ENCODE data around the gene DRC7.

The DRC7 gene

GRCh38 chr16:57761301-57761700 lies 66.7 kb downstream of the DRC7 start:
- Histone ChIP-seq H3K27ac (ENCODE audit: insufficient read depth in 1 of 2, low read depth in 1 of 2, low read length in 2 of 2, poor library complexity in 1 of 2, severe bottlenecking in 2 of 2) (no peak overlapping the region), H3K4me3 (ENCODE audit: control insufficient read depth in 1 of 7, extremely low read depth in 1 of 7, insufficient read depth in 4 of 7, low read depth in 2 of 7, low read length in 6 of 7) (no peak overlapping the region), H3K9me3 (ENCODE audit: control extremely low read depth in 1 of 5, control insufficient read depth in 4 of 5, insufficient read depth in 2 of 5, low read depth in 1 of 5, low read length in 4 of 5) (no peaks in the 10 kb centered on the region), H3K27me3 (replicated peaks in 2 of 5; ENCODE audit: control insufficient read depth in 4 of 5, insufficient read depth in 5 of 5, low read length in 4 of 5) (no peaks in the 10 kb centered on the region), H3K36me3 (ENCODE audit: control insufficient read depth in 4 of 4, insufficient read depth in 4 of 4, low read length in 3 of 4) (peaks cover 0 to 56% (median 21%) of the 10 kb centered on the region in 4 experiments), H3K4me1 (ENCODE audit: control extremely low read depth in 1 of 4, control insufficient read depth in 4 of 4, insufficient read depth in 4 of 4, low read length in 3 of 4) (peaks cover 0 to 7% (median 0%) of the 10 kb centered on the region in 4 experiments)
- no peak for DNase-seq
- POLR2A ChIA-PET = no interaction called here
- CTCF ChIA-PET = interaction anchor here (1.4 to 1.5 kb wide), 4 partner anchors 12 to 240 kb away, joined by 3 to 7 read pairs (median 4); partner anchors contain the start of gene USB1
- 80% methylated on average over 4 of the region's 9 CpGs for WGBS (ENCODE audit: insufficient coverage)

- H3K9me3 ChIP-seq (ENCODE audit: control extremely low read depth in 1 of 5, control insufficient read depth in 4 of 5, insufficient read depth in 2 of 5, low read depth in 1 of 5, low read length in 4 of 5) = no peaks in the 10 kb centered on the region
- H3K4me3 ChIP-seq (ENCODE audit: control insufficient read depth in 1 of 7, extremely low read depth in 1 of 7, insufficient read depth in 4 of 7, low read depth in 2 of 7, low read length in 6 of 7) = no peak overlapping the region
- POLR2A ChIA-PET = no interaction called here
- H3K36me3 ChIP-seq (ENCODE audit: control insufficient read depth in 4 of 4, insufficient read depth in 4 of 4, low read length in 3 of 4) = peaks cover 0 to 56% (median 18%) of the 10 kb centered on the region in 4 experiments
- DNase-seq = no peak
- no peak overlapping the region for H3K27ac ChIP-seq (ENCODE audit: insufficient read depth in 1 of 2, low read depth in 1 of 2, low read length in 2 of 2, poor library complexity in 1 of 2, severe bottlenecking in 2 of 2)
- H3K27me3 ChIP-seq (replicated peaks in 2 of 5; ENCODE audit: control insufficient read depth in 4 of 5, insufficient read depth in 5 of 5, low read length in 4 of 5) = no peaks in the 10 kb centered on the region
- peaks cover 0 to 7% (median 0%) of the 10 kb centered on the region in 4 experiments for H3K4me1 ChIP-seq (ENCODE audit: control extremely low read depth in 1 of 4, control insufficient read depth in 4 of 4, insufficient read depth in 4 of 4, low read length in 3 of 4)
- WGBS (ENCODE audit: insufficient coverage) = 98% methylated on average over 12 of the region's 12 CpGs
- CTCF ChIA-PET = interaction anchor here (1.3 to 2.0 kb wide), 6 partner anchors 11 to 239 kb away, joined by 3 to 7 read pairs (median 4); partner anchors contain the start of gene USB1
Measured at GRCh38 chr16:57761957-57762356, 67.4 kb downstream of the DRC7 start.

GRCh38 chr16:57762365-57763040 lies 67.9 kb downstream of the DRC7 start:
- H3K36me3 ChIP-seq (ENCODE audit: control insufficient read depth in 4 of 4, insufficient read depth in 4 of 4, low read length in 3 of 4) = peaks cover 0 to 54% (median 17%) of the 10 kb centered on the region in 4 experiments
- H3K27ac ChIP-seq (ENCODE audit: insufficient read depth in 1 of 2, low read depth in 1 of 2, low read length in 2 of 2, poor library complexity in 1 of 2, severe bottlenecking in 2 of 2) = no peak overlapping the region
- no peaks in the 10 kb centered on the region for H3K9me3 ChIP-seq (ENCODE audit: control extremely low read depth in 1 of 5, control insufficient read depth in 4 of 5, insufficient read depth in 2 of 5, low read depth in 1 of 5, low read length in 4 of 5)
- H3K27me3 ChIP-seq (replicated peaks in 2 of 5; ENCODE audit: control insufficient read depth in 4 of 5, insufficient read depth in 5 of 5, low read length in 4 of 5) = no peaks in the 10 kb centered on the region
- H3K4me3 ChIP-seq (ENCODE audit: control insufficient read depth in 1 of 7, extremely low read depth in 1 of 7, insufficient read depth in 4 of 7, low read depth in 2 of 7, low read length in 6 of 7) = no peak overlapping the region
- WGBS (ENCODE audit: insufficient coverage) = 86% methylated on average over 12 of the region's 15 CpGs
- H3K4me1 ChIP-seq (ENCODE audit: control extremely low read depth in 1 of 4, control insufficient read depth in 4 of 4, insufficient read depth in 4 of 4, low read length in 3 of 4) = peaks cover 0 to 4% (median 0%) of the 10 kb centered on the region in 4 experiments
- DNase-seq = no peak
- ChIA-PET POLR2A (no interaction called here), CTCF (interaction anchor here (1.3 to 2.0 kb wide), 5 partner anchors 11 to 117 kb away, joined by 3 to 7 read pairs (median 5); no protein-coding TSS in a partner anchor)

GRCh38 chr16:57763285-57764005 lies 68.8 kb downstream of the DRC7 start:
- no peak overlapping the region for H3K4me3 ChIP-seq (ENCODE audit: control insufficient read depth in 1 of 7, extremely low read depth in 1 of 7, insufficient read depth in 4 of 7, low read depth in 2 of 7, low read length in 6 of 7)
- WGBS (ENCODE audit: insufficient coverage) = 90% methylated on average over 12 of the region's 14 CpGs
- H3K4me1 ChIP-seq (ENCODE audit: control extremely low read depth in 1 of 4, control insufficient read depth in 4 of 4, insufficient read depth in 4 of 4, low read length in 3 of 4) = peaks cover 0 to 2% (median 0%) of the 10 kb centered on the region in 4 experiments
- POLR2A ChIA-PET = interaction anchor here (0.6 kb wide), 1 partner anchor 46 kb away, joined by 3 read pairs; no protein-coding TSS in a partner anchor
- H3K27ac ChIP-seq (ENCODE audit: insufficient read depth in 1 of 2, low read depth in 1 of 2, low read length in 2 of 2, poor library complexity in 1 of 2, severe bottlenecking in 2 of 2) = no peak overlapping the region
- peaks cover 0 to 47% (median 10%) of the 10 kb centered on the region in 4 experiments for H3K36me3 ChIP-seq (ENCODE audit: control insufficient read depth in 4 of 4, insufficient read depth in 4 of 4, low read length in 3 of 4)
- no peak for DNase-seq
- H3K27me3 ChIP-seq (replicated peaks in 2 of 5; ENCODE audit: control insufficient read depth in 4 of 5, insufficient read depth in 5 of 5, low read length in 4 of 5) = no peaks in the 10 kb centered on the region
- CTCF ChIA-PET = interaction anchor here (1.3 to 2.0 kb wide), 2 partner anchors 31 to 116 kb away, joined by 3 to 7 read pairs; no protein-coding TSS in a partner anchor
- H3K9me3 ChIP-seq (ENCODE audit: control extremely low read depth in 1 of 5, control insufficient read depth in 4 of 5, insufficient read depth in 2 of 5, low read depth in 1 of 5, low read length in 4 of 5) = no peaks in the 10 kb centered on the region

GRCh38 chr16:57764006-57764340 lies 69.4 kb downstream of the DRC7 start:
- no peak overlapping the region for H3K4me3 ChIP-seq (ENCODE audit: control insufficient read depth in 1 of 7, extremely low read depth in 1 of 7, insufficient read depth in 4 of 7, low read depth in 2 of 7, low read length in 6 of 7)
- CTCF ChIA-PET = no interaction called here
- DNase-seq = no peak
- POLR2A ChIA-PET = interaction anchor here (0.6 kb wide), 1 partner anchor 47 kb away, joined by 3 read pairs; no protein-coding TSS in a partner anchor
- no peak overlapping the region for H3K27ac ChIP-seq (ENCODE audit: insufficient read depth in 1 of 2, low read depth in 1 of 2, low read length in 2 of 2, poor library complexity in 1 of 2, severe bottlenecking in 2 of 2)
- H3K36me3 ChIP-seq (ENCODE audit: control insufficient read depth in 4 of 4, insufficient read depth in 4 of 4, low read length in 3 of 4) = peaks cover 0 to 42% (median 9%) of the 10 kb centered on the region in 4 experiments
- 88% methylated on average over 1 of the region's 9 CpGs for WGBS (ENCODE audit: insufficient coverage)
- H3K27me3 ChIP-seq (replicated peaks in 2 of 5; ENCODE audit: control insufficient read depth in 4 of 5, insufficient read depth in 5 of 5, low read length in 4 of 5) = no peaks in the 10 kb centered on the region
- H3K9me3 ChIP-seq (ENCODE audit: control extremely low read depth in 1 of 5, control insufficient read depth in 4 of 5, insufficient read depth in 2 of 5, low read depth in 1 of 5, low read length in 4 of 5) = no peaks in the 10 kb centered on the region
- peaks cover 0 to 2% (median 0%) of the 10 kb centered on the region in 4 experiments for H3K4me1 ChIP-seq (ENCODE audit: control extremely low read depth in 1 of 4, control insufficient read depth in 4 of 4, insufficient read depth in 4 of 4, low read length in 3 of 4)

- 95% methylated on average over 5 of the region's 6 CpGs for WGBS (ENCODE audit: insufficient coverage)
- H3K4me1 ChIP-seq (ENCODE audit: control extremely low read depth in 1 of 4, control insufficient read depth in 4 of 4, insufficient read depth in 4 of 4, low read length in 3 of 4) = peaks cover 0 to 2% (median 0%) of the 10 kb centered on the region in 4 experiments
- no peaks in the 10 kb centered on the region for H3K27me3 ChIP-seq (replicated peaks in 2 of 5; ENCODE audit: control insufficient read depth in 4 of 5, insufficient read depth in 5 of 5, low read length in 4 of 5)
- no peak overlapping the region for H3K27ac ChIP-seq (ENCODE audit: insufficient read depth in 1 of 2, low read depth in 1 of 2, low read length in 2 of 2, poor library complexity in 1 of 2, severe bottlenecking in 2 of 2)
- peak; percentile 61 to 78 (median 69) for DNase-seq
- CTCF ChIA-PET = no interaction called here
- H3K36me3 ChIP-seq (ENCODE audit: control insufficient read depth in 4 of 4, insufficient read depth in 4 of 4, low read length in 3 of 4) = peaks cover 0 to 39% (median 10%) of the 10 kb centered on the region in 4 experiments
- POLR2A ChIA-PET = interaction anchor here (0.6 kb wide), 1 partner anchor 47 kb away, joined by 3 read pairs; no protein-coding TSS in a partner anchor
- H3K9me3 ChIP-seq (ENCODE audit: control extremely low read depth in 1 of 5, control insufficient read depth in 4 of 5, insufficient read depth in 2 of 5, low read depth in 1 of 5, low read length in 4 of 5) = no peaks in the 10 kb centered on the region
- no peak overlapping the region for H3K4me3 ChIP-seq (ENCODE audit: control insufficient read depth in 1 of 7, extremely low read depth in 1 of 7, insufficient read depth in 4 of 7, low read depth in 2 of 7, low read length in 6 of 7)
Measured at GRCh38 chr16:57764341-57765159, 69.9 kb downstream of the DRC7 start.
